ENCODE results near the gene FBXW5. TPM values are rescaled to one million over a fixed set of nuclear protein-coding genes. Genes with fewer than 3 reads are reported as not detected.

Gene FBXW5
- total RNA-seq, 1 experiment from 2014 or later, result 70.5 TPM

DNA sequence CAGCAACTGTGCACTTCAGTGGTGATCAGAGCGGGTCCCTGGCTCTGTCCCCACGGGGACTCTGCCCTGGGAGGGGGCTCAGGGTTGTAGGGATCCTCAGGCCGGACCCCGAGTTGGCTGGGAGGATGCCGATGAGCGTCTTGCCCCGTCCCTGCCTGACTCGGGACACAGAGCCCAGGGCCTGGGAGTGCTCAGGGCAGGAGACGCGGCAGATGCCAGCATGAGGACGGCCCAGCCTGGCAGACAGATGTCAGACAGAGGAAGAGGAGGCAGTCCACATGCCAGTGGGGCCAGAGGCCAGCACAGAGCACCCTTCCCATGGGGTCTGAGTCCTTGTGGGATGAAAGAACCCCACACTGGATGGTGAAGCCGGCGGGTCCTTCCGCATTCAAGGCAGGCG lies 18.8 kb upstream of the FBXW5 start:
- ChIA-PET CTCF (interaction anchor here (2.0 to 3.4 kb wide), 2 partner anchors 15 to 66 kb away, joined by 7 to 17 read pairs; no protein-coding TSS in a partner anchor), POLR2A (no interaction called here)
- H3K27me3 Mint-ChIP-seq (ENCODE audit: low read depth), result no peaks in the 10 kb centered on the region
- no peak overlapping the region for H3K4me3 Mint-ChIP-seq
- H3K4me1 Mint-ChIP-seq, result peaks cover 10% of the 10 kb centered on the region
- H3K36me3 Mint-ChIP-seq, result no peaks in the 10 kb centered on the region
- no peaks in the 10 kb centered on the region for H3K9me3 Mint-ChIP-seq
- H3K27ac Mint-ChIP-seq, result no peak overlapping the region
- ATAC-seq, result no peak
- TF ChIP-seq ELF4 (CRISPR knock-in tag; IDR thresholded peaks at IDR 0.05; ENCODE audit: low read depth), result no peak
- TF ChIP-seq, protein P1, sequence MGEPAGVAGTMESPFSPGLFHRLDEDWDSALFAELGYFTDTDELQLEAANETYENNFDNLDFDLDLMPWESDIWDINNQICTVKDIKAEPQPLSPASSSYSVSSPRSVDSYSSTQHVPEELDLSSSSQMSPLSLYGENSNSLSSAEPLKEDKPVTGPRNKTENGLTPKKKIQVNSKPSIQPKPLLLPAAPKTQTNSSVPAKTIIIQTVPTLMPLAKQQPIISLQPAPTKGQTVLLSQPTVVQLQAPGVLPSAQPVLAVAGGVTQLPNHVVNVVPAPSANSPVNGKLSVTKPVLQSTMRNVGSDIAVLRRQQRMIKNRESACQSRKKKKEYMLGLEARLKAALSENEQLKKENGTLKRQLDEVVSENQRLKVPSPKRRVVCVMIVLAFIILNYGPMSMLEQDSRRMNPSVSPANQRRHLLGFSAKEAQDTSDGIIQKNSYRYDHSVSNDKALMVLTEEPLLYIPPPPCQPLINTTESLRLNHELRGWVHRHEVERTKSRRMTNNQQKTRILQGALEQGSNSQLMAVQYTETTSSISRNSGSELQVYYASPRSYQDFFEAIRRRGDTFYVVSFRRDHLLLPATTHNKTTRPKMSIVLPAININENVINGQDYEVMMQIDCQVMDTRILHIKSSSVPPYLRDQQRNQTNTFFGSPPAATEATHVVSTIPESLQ (CRISPR knock-in tag; IDR thresholded peaks at IDR 0.05), result no peak
- TF ChIP-seq, protein P2, sequence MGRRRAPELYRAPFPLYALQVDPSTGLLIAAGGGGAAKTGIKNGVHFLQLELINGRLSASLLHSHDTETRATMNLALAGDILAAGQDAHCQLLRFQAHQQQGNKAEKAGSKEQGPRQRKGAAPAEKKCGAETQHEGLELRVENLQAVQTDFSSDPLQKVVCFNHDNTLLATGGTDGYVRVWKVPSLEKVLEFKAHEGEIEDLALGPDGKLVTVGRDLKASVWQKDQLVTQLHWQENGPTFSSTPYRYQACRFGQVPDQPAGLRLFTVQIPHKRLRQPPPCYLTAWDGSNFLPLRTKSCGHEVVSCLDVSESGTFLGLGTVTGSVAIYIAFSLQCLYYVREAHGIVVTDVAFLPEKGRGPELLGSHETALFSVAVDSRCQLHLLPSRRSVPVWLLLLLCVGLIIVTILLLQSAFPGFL (CRISPR knock-in tag; IDR thresholded peaks at IDR 0.05; ENCODE audit: borderline replicate concordance), result no peak
- TF ChIP-seq, protein P3, sequence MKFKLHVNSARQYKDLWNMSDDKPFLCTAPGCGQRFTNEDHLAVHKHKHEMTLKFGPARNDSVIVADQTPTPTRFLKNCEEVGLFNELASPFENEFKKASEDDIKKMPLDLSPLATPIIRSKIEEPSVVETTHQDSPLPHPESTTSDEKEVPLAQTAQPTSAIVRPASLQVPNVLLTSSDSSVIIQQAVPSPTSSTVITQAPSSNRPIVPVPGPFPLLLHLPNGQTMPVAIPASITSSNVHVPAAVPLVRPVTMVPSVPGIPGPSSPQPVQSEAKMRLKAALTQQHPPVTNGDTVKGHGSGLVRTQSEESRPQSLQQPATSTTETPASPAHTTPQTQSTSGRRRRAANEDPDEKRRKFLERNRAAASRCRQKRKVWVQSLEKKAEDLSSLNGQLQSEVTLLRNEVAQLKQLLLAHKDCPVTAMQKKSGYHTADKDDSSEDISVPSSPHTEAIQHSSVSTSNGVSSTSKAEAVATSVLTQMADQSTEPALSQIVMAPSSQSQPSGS (CRISPR knock-in tag; IDR thresholded peaks at IDR 0.05; ENCODE audit: borderline replicate concordance, low read depth), result no peak
- TF ChIP-seq GABPB1 (CRISPR knock-in tag; IDR thresholded peaks at IDR 0.05), result no peak
- TF ChIP-seq, protein P4, sequence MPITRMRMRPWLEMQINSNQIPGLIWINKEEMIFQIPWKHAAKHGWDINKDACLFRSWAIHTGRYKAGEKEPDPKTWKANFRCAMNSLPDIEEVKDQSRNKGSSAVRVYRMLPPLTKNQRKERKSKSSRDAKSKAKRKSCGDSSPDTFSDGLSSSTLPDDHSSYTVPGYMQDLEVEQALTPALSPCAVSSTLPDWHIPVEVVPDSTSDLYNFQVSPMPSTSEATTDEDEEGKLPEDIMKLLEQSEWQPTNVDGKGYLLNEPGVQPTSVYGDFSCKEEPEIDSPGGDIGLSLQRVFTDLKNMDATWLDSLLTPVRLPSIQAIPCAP (CRISPR knock-in tag; IDR thresholded peaks at IDR 0.05), result no peak
- TF ChIP-seq ETV6 (CRISPR knock-in tag; IDR thresholded peaks at IDR 0.05), result no peak
- TF ChIP-seq, protein P5, sequence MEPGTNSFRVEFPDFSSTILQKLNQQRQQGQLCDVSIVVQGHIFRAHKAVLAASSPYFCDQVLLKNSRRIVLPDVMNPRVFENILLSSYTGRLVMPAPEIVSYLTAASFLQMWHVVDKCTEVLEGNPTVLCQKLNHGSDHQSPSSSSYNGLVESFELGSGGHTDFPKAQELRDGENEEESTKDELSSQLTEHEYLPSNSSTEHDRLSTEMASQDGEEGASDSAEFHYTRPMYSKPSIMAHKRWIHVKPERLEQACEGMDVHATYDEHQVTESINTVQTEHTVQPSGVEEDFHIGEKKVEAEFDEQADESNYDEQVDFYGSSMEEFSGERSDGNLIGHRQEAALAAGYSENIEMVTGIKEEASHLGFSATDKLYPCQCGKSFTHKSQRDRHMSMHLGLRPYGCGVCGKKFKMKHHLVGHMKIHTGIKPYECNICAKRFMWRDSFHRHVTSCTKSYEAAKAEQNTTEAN (CRISPR knock-in tag; IDR thresholded peaks at IDR 0.05), result no peak
- no peak for TF ChIP-seq GTF2I (CRISPR knock-in tag; conservative IDR thresholded peaks at IDR 0.05)
- TF ChIP-seq MYBL2 (CRISPR knock-in tag; IDR thresholded peaks at IDR 0.05), result no peak
- TF ChIP-seq SOX15 (CRISPR knock-in tag; IDR thresholded peaks at IDR 0.05), result no peak
- no peak for TF ChIP-seq ZNF671 (CRISPR knock-in tag; IDR thresholded peaks at IDR 0.05)
- TF ChIP-seq, protein P6, sequence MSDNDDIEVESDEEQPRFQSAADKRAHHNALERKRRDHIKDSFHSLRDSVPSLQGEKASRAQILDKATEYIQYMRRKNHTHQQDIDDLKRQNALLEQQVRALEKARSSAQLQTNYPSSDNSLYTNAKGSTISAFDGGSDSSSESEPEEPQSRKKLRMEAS (CRISPR knock-in tag; IDR thresholded peaks at IDR 0.05), result no peak
- no peak for TF ChIP-seq SMAD4 (CRISPR knock-in tag; IDR thresholded peaks at IDR 0.05)
- no peak for TF ChIP-seq NR2C2 (CRISPR knock-in tag; IDR thresholded peaks at IDR 0.05)
- no peak for TF ChIP-seq TEAD1 (CRISPR knock-in tag; IDR thresholded peaks at IDR 0.05)
- TF ChIP-seq ZNF423 (CRISPR knock-in tag; IDR thresholded peaks at IDR 0.05), result no peak
- DNase-seq (ENCODE audit: low spot score), result no peak

DNA sequence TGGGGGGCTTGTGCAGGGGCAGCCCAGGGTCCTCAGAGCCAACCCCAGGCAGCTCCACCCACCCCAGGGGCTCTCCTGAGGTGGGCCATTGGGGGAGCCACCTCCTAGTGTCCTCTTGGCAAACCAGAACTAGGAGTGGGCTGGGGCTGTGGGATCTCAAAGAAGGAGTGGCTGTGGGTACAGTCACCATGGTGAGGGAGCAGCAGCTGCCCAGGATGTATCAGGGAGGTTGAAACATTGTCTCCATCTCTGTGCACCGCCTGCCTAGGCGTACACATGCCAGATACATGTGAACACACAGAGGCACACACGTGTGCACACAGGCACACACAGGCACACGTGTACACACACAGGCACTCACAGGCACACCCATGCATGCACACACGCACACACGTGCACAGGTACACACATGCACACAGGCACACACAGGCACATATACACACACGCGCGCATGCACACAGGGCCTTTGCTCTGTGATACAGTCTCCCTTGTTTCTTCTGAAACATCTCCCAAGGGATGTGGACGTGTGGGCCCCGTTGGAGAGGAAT lies 18.2 kb upstream of the FBXW5 start:
- H3K27ac Mint-ChIP-seq, result no peak overlapping the region
- no peaks in the 10 kb centered on the region for H3K36me3 Mint-ChIP-seq
- no peaks in the 10 kb centered on the region for H3K9me3 Mint-ChIP-seq
- H3K4me3 Mint-ChIP-seq, result no peak overlapping the region
- no peak for ATAC-seq
- no peak for DNase-seq (ENCODE audit: low spot score)
- peaks cover 10% of the 10 kb centered on the region for H3K4me1 Mint-ChIP-seq
- no peaks in the 10 kb centered on the region for H3K27me3 Mint-ChIP-seq (ENCODE audit: low read depth)
- ChIA-PET POLR2A (no interaction called here), CTCF (interaction anchor here (0.7 to 2.0 kb wide), 3 partner anchors 67 to 172 kb away, joined by 3 to 7 read pairs (median 4); no protein-coding TSS in a partner anchor)
- no peak for TF ChIP-seq IRF2 (CRISPR knock-in tag; IDR thresholded peaks at IDR 0.05; ENCODE audit: borderline replicate concordance, low read depth)
- TF ChIP-seq FOXJ3 (CRISPR knock-in tag; IDR thresholded peaks at IDR 0.05; ENCODE audit: borderline replicate concordance), result no peak
- TF ChIP-seq TCF7 (CRISPR knock-in tag; IDR thresholded peaks at IDR 0.05; ENCODE audit: low read depth), result no peak
- TF ChIP-seq, protein P7, sequence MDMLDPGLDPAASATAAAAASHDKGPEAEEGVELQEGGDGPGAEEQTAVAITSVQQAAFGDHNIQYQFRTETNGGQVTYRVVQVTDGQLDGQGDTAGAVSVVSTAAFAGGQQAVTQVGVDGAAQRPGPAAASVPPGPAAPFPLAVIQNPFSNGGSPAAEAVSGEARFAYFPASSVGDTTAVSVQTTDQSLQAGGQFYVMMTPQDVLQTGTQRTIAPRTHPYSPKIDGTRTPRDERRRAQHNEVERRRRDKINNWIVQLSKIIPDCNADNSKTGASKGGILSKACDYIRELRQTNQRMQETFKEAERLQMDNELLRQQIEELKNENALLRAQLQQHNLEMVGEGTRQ (CRISPR knock-in tag; IDR thresholded peaks at IDR 0.05), result no peak
- TF ChIP-seq, protein P8, sequence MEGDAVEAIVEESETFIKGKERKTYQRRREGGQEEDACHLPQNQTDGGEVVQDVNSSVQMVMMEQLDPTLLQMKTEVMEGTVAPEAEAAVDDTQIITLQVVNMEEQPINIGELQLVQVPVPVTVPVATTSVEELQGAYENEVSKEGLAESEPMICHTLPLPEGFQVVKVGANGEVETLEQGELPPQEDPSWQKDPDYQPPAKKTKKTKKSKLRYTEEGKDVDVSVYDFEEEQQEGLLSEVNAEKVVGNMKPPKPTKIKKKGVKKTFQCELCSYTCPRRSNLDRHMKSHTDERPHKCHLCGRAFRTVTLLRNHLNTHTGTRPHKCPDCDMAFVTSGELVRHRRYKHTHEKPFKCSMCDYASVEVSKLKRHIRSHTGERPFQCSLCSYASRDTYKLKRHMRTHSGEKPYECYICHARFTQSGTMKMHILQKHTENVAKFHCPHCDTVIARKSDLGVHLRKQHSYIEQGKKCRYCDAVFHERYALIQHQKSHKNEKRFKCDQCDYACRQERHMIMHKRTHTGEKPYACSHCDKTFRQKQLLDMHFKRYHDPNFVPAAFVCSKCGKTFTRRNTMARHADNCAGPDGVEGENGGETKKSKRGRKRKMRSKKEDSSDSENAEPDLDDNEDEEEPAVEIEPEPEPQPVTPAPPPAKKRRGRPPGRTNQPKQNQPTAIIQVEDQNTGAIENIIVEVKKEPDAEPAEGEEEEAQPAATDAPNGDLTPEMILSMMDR (IDR thresholded peaks at IDR 0.05), result no peak
- TF ChIP-seq, protein P2 (CRISPR knock-in tag; IDR thresholded peaks at IDR 0.05; ENCODE audit: borderline replicate concordance), result no peak
- no peak for TF ChIP-seq NFATC4 (CRISPR knock-in tag; IDR thresholded peaks at IDR 0.05)

All from WTC11 (cell line).